Fibroblast of upper back skin (primary cell): Measurements from ENCODE around the gene PRODH.
"Not testable (repeated sequence)": the region's sequence is repeated elsewhere in the genome, so short reads cannot be mapped to it uniquely, and the experiment has no call there.

Experiments used
- DNase-seq: peaks from one replicate; pipeline ENCODE4 v3.0.0-alpha.2; 2013

The PRODH gene

DNA sequence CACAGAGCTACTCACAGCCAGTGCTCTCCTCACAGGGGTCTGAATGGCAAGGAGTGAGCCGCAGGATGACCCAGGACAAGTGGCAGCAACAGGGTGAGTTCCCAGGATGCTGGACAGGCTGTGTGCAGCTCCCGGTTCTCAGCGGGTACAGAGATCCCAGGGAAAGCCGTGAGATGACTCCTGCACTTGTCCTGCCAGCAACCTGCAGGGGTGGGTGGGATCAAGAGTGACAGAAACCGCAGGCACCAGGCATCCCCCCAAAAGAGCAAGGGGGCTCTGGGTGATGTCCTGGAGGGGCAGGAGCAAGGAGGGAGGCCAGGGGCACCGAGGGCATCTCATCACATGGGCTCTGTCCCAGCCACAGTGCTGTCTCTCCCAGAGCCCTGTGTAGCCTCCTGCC, 15.9 kb upstream of the PRODH start:
- no peak for DNase-seq

DNA sequence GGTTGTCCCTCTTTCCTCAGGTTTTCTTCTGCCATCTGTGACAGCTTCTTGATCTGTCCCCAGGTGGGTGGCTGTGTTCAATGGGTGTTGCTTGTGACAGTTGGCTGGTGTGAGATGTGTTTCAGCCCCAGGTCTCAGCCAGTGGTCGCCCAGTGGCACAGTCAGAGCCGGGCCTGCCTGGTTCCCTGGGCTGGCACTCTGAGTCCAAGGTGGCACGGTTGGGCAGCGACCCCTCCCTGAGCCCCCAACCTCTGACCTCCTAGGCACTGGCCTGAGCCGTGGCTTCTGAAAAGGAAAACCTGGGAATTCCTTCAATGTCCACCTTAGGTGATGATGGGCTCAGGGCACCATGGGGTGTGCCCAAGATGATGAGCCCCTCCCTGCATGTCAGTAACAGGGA, 14.0 kb upstream of the PRODH start:
- no peak for DNase-seq

DNA sequence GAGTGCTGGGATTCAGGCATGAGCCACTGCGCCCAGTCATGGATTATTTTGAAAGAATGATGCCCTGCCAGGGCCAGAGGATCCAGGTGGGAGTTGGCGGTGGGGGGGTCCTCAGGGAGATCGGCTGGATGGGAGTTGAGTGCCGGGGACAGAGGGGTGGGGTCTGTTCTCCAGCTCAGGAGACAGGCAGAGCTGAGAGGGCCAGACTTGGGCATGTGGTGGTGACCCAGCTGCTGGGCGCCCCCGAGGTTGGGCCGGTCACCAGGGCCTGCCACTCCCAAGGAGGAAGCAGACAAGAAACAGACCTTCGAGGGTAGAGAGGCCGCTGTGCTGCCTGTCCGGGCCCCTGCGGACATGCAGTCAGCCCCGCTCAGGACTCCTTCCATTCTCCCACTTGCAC, 11.8 kb upstream of the PRODH start:
- DNase-seq, result no peak

DNA sequence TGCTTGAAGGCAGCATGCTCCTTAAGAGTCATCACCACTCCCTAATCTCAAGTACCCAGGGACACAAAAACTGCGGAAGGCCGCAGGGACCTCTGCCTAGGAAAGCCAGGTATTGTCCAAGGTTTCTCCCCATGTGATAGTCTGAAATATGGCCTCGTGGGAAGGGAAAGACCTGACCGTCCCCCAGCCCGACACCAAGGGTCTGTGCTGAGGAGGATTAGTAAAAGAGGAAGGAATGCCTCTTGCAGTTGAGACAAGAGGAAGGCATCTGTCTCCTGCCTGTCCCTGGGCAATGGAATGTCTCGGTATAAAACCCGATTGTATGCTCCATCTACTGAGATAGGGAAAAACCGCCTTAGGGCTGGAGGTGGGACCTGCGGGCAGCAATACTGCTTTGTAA, 11.0 kb upstream of the PRODH start:
- not testable (repeated sequence) for DNase-seq

DNA sequence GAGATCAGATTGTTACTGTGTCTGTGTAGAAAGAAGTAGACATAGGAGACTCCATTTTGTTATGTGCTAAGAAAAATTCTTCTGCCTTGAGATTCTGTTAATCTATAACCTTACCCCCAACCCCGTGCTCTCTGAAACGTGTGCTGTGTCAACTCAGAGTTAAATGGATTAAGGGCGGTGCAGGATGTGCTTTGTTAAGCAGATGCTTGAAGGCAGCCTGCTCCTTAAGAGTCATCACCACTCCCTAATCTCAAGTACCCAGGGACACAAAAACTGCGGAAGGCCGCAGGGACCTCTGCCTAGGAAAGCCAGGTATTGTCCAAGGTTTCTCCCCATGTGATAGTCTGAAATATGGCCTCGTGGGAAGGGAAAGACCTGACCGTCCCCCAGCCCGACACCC, 2.6 kb upstream of the PRODH start:
- DNase-seq, result not testable (repeated sequence)

DNA sequence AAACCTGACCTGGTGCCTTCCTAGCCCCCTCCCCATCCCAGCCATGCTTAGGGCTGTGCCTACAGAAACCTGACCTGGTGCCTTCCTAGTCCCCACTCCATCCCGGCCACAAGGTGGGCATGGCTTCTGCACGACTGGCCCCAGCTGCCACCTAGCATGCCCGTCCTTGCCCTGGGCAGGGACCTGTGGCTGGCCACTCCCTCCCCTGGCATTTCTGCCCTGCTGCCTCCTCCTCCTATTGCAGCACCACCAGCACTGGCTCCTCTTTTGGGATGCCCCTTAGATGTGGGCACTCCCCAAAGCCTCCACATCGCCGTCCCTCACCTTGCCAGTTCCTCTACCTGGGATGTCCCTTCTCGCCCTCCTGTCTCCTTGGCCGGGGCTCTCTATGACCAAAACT, 1.4 kb downstream of the PRODH start:
- DNase-seq, result not testable (repeated sequence)

DNA sequence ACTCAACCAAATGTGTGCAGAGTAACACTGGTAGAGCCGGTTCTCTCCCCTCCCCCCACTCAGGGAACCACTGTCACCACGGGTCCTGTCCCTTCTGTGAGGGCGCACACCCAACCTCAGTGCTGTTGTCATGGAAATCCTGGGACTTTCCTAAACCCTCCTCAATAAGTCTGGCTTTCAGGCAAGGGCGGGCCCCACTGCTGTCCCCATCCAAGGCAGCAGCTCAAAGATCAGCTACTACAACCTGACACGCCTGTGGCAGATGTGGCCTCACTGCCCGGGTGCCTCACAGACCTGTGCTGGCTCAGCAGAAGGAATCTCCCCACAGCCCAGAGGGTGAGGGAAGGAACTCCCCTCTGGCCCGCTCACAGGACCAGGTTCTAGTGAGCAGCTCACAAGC, 2.2 kb downstream of the PRODH start:
- DNase-seq, result no peak

DNA sequence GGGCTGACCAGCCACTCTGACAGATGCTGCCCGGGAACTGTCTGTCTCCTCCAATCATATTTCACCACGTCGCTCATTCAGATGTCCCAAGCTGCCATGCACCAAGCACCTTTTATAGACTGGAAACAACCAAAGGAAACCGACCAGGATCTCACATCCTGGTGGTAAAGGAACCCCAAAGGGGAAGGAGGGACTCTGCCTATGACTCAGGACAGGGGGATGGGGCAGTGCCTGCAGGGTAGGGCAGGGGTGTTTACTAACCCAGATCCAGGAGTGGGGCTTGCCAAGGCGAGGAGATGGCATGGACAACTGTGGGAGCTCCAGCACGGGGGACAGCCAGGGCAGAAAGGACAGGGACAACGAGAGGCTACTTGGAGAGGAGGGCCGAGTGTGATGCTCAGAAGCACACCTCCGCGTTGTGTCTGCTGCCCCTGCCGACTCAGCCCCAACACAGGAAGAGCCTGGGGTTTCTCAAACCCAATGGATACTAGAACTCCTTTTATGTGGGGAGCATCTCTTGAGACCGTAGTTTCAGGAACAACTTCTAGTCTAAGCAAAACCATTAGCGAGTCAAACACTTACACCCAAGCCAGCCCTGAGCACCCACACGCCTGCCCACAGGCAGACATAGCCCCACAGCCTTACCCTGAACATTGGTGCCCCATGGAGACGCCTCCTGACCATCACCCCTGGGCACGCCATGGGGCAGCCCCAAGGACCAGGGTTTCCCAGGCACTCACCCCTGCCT, 4.0 kb downstream of the PRODH start:
- DNase-seq, result no peak

DNA sequence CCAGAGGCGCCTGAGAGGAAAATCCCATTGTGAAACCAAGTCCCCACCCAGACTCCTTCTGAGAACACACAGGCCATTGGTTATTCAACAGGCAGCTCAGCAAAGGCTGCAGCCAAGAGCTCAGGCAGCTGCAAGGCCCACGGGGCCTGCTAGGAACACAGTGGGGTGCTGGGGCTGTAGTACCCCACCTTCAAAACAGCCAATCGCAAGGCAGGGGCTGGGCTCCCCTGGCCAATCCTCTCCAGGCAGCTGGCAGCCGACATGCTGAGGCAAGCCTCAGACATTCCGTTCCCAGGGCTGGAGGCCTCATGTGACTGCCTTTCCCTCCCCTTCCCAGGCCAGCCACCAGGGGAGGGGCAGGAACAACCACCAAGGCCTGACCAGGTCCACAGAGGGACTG, 6.6 kb downstream of the PRODH start:
- DNase-seq, result no peak

DNA sequence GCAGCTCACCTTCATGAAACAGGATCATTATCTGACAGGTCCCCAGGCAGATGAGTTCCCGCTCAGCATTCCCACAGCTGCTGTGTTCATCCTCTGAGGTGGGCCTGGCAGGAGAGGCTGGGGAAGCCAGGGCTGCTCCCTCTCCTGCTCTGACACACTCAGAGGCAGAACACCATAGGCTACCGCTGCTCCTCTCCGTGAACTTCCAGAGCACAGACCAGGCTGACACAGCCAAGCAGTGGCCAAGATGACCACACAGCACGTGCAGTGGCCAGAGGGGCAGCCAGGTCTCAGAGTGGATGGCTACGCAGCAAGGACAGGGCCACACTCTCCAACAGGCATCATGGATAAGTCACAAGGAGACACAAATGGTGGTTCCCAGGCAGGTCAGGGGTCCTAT, 8.5 kb downstream of the PRODH start:
- DNase-seq, result no peak

DNA sequence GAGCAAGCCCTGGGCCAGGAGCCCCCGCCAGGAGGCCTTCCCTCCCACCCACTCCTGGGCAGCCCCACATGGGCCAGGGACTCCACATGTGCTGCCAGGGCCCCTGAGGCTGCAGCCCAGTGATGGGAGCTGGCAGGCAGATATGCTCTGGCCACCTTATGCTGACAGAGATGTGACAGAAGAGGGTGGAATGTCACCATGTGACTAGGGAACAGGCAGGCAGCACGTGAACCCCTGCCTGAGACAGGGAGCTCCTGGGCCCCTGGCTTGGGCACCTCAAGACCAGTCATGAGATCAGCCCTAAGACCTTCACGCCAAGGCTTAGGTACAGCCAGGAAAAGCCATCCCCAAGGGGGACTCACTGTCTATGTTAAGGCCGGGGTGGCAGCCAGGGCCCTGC, 9.1 kb downstream of the PRODH start:
- DNase-seq, result no peak

DNA sequence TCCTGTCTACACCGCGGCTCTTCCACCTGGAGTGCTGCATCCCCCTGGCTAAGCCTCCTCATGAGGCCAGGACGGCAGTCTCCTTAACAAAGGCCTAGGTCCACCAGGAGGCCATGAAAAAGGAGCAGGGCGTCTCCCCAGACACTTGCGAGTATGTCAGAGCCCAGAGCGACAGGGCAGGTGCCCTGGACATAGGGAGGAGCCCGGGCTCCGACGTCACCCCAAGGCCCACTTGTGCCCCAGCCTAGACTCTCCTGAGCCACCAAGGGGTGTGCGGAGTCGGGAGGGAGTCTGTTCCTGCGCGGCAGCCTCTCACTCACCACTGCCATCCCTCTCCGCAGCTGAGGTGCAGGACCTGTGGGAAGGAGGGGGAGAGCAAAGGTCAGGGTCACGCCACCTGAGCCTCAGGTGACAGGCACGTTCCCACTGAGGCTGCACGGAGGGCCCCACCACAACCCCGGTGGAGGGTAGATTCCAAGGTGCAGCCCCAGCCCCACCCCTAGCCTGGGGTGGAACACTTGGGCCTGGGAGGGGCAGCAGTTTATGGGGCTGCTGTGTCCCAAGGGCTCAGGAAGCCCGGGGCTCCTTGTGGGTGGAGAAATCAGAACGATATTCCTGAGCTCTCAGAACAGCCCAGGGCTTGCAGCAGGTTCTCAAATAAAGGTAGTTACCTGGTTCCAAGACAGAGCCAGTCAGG, 10.6 kb downstream of the PRODH start:
- DNase-seq, result no peak

DNA sequence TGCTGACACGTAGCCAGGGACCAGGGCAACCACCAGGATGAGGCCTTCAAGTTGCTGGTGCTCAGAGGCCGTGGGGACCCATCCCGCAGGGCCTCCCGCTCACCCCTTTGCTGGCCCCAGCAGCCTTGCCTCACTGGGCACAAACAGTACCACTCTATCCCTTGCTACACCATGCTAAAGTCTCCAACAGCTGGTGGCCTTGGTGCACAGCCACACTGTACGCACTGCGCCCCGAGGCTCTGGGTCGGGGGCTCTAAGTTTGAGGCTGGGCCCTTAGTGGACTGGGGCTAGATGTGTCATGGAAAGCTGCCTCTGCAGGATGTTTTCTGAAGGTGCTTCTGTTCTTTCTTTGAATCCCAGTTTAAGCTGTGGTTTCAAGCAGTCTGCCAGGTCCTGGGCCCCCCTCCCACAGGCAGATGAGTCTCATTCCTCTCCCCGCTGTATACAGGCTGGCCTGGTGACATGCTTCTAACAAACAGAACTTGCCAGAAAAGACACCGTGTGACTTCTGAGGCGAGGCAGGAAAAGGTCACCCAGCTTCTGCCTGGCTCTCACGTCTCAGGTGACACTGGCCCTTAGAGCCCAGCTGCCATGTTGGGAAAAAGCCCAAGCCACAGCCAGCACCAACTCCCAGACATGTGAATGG, 15.7 kb downstream of the PRODH start:
- not testable (repeated sequence) for DNase-seq

DNA sequence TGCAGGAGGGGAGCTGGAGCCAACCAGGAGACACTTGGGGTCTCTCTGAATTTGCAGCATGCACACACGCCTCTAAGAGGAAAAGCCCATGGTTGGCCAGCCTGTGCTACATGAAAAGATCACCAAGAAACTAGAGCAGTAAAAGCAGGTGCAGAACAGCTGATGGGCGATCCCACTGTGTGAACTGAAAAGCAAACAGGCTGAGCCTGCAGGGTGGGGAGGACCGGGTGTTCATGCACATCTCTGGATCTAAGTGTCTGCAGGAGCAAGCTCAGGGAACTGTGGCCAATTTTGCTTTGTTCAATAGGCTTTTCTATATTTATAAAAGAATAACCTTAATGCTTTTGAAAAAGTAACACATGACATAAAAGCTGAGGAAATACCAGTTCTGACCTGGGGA, 18.3 kb downstream of the PRODH start:
- not testable (repeated sequence) for DNase-seq

DNA sequence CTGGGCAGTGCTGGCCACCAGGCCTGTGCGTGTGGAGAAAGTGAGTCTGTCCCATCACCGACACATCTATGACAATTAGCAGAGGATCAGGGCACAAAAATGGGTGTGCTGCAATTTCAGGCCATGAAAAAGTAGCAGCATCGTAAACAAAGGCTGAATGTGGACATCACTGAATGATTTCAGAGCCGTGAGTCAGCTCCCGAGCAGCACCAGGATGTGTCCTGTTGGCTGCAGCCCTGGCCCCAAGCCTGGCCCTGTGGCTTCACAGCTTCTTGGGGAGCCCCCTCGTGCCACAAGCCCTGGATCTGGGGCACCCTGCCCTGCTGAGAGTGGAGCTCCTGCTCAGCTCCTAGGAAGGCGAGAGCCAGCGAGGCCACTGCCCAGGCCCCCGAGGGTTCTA, 20.5 kb downstream of the PRODH start:
- DNase-seq, result not testable (repeated sequence)

DNA sequence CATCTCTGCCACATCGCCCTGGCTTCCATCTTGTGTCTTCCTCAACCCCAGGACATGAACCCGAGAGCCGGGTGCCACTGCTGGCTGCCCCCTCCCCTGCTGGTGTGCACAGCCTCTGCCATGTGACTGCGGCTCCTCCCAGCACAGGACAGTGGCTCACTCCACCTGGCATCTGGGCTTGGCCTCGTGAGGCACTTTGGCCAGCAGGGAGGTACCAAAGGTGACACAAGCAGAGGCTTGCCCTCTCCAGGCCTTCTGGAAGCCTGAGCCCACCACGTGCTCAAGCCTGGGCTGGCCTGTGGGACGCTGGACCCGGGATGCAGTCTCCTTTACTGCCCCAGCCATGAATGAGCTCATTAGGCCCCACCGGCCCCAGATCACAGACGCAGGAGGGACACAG, 21.5 kb downstream of the PRODH start:
- not testable (repeated sequence) for DNase-seq

DNA sequence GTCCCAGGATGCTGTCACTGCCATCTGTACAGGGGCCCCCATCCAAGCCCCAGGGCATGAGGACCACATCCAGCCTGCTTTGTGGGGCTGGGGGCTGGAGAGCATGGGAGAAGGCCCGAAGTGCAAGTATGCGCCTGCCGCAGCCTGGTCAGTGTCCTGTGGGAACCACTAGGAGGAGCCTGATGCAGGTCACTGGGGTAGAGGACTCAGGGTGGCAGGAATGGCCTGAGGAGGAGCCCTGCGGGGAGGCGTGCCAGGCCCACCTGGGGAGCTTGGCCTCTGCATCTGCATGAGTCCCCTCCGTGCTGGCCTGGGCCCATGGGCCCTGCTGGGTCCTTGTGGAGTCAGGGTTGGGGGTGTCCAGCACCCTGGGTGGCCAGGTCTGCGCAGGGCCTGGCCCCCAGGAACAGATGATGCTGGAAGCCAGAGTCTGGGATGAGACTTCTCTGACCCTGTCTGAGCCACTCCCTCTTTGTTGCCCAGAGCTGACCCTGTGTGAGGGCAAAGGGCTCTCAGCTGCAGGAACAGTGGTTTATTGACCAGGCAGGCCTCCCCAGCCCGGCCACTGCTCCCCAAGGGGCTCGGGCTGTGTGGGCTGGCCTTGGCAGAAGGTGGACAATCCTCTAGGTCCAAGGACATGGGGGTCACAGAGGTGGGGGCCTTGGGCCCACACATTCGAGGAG, 23.7 kb downstream of the PRODH start:
- DNase-seq, result not testable (repeated sequence)

DNA sequence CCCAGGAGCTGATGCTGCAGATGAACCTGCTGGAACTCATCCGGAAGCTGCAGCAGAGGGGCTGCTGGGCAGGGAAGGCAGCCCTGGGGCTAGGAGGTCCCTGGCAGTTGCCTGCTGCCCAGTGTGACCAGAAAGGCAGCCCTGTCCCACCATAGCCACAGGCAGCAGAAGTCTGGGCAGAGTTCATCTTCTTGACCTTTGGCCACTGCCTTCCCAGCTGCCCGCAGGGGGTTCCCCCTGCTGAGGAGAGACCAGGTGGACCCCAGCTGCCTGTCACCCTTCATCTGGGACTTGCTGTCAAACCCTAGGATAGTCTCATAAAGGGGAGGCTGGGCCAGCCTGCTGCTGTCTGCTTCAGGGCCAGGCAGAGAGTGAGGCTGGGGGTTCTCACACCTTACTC, 24.6 kb downstream of the PRODH start:
- DNase-seq, result not testable (repeated sequence)

DNA sequence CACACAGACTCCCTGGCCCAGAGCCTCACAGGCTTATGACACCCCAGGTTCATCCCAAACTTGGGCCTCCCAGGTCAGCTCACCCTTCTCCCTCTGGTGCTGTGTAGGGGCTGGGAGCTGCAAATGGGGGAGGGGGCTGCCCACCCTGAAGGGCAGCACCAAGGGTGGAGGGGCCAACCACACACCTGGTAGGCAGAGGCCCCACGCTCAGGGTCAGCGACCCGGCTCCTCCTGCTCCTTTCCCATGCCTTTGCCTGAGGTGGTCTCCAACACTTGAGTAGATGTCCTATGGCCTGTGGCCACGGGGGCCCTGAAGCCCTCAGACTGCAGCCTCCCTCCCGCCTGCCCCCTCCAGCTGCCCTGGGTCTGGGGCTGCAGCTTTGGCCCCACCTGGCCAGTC, 26.5 kb downstream of the PRODH start:
- DNase-seq, result no peak

DNA sequence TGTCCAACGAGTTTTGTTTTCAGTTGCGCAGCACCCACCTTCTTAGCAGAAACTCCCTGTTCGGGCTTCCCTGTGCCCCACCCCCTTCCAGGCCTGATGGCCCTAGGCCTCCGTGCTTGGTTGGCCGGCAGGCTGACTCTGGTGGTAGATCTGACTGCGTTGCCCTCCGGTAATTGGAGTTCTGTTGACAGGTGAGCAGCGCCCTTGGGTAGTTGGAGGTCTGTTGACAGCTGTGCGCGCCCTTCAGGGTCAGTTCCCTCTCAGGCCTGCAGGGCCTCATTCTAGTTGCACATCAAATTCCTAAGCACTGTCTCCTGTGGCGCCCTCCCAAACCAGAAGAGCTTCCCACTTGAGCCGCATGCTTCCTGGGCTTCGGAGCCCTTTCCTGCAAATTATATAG, 29.2 kb downstream of the PRODH start:
- no peak for DNase-seq

DNA sequence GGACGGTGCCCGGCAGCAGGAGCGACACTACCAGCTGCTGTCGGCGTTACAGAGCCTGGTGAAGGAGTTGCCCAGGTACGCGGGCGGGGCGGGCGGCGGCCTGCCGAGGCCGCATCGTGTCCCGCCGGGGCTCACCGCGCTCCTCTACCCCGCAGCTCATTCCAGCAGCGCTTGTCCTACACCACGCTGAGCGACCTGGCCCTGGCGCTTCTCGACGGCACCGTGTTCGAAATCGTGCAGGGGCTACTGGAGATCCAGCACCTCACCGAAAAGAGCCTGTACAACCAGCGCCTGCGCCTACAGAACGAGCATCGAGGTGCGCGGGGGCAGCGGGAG, 29.7 kb downstream of the PRODH start:
- not testable (repeated sequence) for DNase-seq

DNA sequence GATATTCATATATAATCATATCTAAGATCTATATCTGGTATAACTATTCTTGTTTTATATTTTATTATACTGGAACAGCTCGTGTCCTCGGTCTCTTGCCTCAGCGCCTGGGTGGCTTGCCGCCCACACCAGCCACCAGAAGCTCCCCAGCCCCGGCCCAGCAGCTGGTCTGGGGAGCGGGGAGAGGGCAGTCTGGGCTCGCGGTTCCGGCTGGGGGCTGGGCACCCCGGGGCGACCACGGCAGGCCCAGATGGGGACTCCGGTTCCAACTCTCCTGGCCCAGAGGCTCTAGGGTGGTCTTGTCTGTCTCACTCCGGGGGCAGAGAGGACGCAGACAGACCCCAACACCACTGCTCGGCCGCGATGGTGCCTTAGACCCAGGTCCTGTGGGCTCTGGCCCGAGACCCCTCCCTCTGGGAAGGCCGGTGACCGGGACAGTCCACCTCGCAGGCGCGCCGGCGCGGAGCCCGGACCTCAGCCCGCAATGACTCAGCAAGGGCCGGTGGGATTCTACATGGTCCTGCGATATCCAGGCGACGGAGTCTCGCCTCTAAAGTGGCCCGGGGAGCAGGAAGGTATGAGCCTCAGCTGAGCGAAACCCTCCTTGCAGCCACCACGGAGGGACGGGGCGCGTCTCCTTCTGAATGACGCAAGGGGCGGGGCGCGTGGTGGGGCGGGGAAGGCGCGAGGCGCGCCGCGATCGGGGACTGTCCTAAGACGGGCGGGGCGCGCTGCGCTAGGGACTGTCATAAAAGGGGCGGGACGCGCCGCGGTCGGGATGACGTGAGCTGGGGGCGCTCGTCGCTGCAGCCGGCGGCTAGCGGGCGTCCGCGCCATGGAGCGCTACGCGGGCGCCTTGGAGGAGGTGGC, 30.3 kb downstream of the PRODH start, which contains the start of gene DGCR6:
DGCR6 (plus strand) TSS at position 781 of the 870 bp plus-strand sequence; CDS start at position 836, 55 bp downstream.
- DNase-seq, result no peak
